Measurements from ENCODE around the gene ROCK2. TPM values are rescaled to one million over a fixed set of nuclear protein-coding genes. Genes with fewer than 3 reads are reported as not detected.

The ROCK2 gene
- total and polyA plus RNA-seq, 4 experiments from 2014 or later = 4.0 to 26.7 (median 21.6) TPM

DNA sequence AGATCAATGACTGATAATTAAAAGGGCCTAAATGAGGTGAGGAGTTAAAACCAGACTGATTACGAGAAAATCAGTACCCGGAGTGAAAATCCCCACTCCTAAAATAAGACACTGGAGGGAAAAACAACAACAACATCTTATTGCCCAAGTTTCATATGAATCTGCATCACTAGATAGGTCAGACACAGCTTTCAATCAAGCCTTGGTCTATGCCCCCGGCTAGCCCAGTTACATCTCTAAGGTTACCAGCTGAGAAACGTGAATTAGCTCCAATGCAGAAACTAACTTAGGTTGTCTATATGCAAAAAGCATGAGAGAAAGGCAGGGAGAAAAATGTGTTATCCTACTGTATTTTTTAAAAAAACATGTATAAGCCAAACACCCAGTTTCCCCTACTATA, 53.7 kb downstream of the ROCK2 start:
- CTCF ChIA-PET (ENCODE audit: partially characterized antibody) = no interaction called here

DNA sequence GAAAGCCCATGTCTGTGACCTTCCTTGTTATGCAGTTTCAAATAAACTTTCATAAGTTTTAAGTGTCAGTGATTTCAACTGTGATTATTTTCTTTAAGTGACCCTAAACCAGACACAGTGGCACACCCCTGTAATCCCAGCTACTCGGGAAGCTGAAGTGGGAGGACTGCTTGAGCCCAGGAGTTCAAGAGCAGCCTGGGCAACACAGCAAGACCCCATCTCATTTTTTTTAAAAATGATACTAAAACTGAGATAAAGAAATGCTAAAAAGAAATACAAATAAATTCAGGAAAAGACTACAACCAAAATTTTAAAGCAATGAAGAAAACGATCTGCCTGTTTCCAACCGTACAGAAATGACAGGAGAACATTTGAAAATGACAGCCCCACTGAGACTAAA, 54.2 kb downstream of the ROCK2 start:
- H3K27ac ChIP-seq (ENCODE audit: low read depth, low read length) = no peak overlapping the region
- peaks cover 13% of the 10 kb centered on the region for H3K4me1 ChIP-seq (ENCODE audit: insufficient read depth, low read length)
- no peaks in the 10 kb centered on the region for H3K27me3 ChIP-seq (ENCODE audit: insufficient read depth, low read length)
- ChIA-PET CTCF (ENCODE audit: partially characterized antibody) (no interaction called here), POLR2A (ENCODE audit: partially characterized antibody) (no interaction called here)
- intact Hi-C loops (cut with micrococcal nuclease) = no loop called here
- Mint-ChIP-seq H3K4me1 (peaks cover 18 to 36% (median 29%) of the 10 kb centered on the region in 4 donors), H3K27ac (no peak overlapping the region), H3K36me3 (peaks cover 11 to 13% of the 10 kb centered on the region in 2 donors), H3K27me3 (no peaks in the 10 kb centered on the region), H3K4me3 (no peak overlapping the region), H3K9me3 (no peaks in the 10 kb centered on the region)
- H3K4me3 ChIP-seq (ENCODE audit: low read length in 2 of 2) = no peak overlapping the region
- no peaks in the 10 kb centered on the region for H3K36me3 ChIP-seq (ENCODE audit: insufficient read depth, low read length)
- DNase-seq = no peak
- H3K9me3 ChIP-seq (ENCODE audit: control insufficient read depth in 1 of 2, low read length in 2 of 2) = no peaks in the 10 kb centered on the region

More for the DNA sequence above, 53.7 kb downstream of the ROCK2 start:
- peaks cover 18 to 36% (median 29%) of the 10 kb centered on the region in 4 donors for H3K4me1 Mint-ChIP-seq
- H3K9me3 ChIP-seq (ENCODE audit: control insufficient read depth in 1 of 2, low read length in 2 of 2) = no peaks in the 10 kb centered on the region
- no peak overlapping the region for H3K27ac Mint-ChIP-seq
- DNase-seq = no peak
- POLR2A ChIA-PET (ENCODE audit: partially characterized antibody) = no interaction called here
- intact Hi-C loops (cut with micrococcal nuclease) = no loop called here
- H3K36me3 ChIP-seq (ENCODE audit: insufficient read depth, low read length) = no peaks in the 10 kb centered on the region
- no peak overlapping the region for H3K4me3 ChIP-seq (ENCODE audit: low read length in 2 of 2)
- H3K9me3 Mint-ChIP-seq = no peaks in the 10 kb centered on the region
- peaks cover 6 to 8% of the 10 kb centered on the region in 2 donors for H3K36me3 Mint-ChIP-seq
- H3K4me3 Mint-ChIP-seq = no peak overlapping the region
- no peaks in the 10 kb centered on the region for H3K27me3 Mint-ChIP-seq
- no peaks in the 10 kb centered on the region for H3K27me3 ChIP-seq (ENCODE audit: insufficient read depth, low read length)
- H3K4me1 ChIP-seq (ENCODE audit: insufficient read depth, low read length) = peaks cover 13% of the 10 kb centered on the region
- H3K27ac ChIP-seq (ENCODE audit: low read depth, low read length) = no peak overlapping the region

DNA sequence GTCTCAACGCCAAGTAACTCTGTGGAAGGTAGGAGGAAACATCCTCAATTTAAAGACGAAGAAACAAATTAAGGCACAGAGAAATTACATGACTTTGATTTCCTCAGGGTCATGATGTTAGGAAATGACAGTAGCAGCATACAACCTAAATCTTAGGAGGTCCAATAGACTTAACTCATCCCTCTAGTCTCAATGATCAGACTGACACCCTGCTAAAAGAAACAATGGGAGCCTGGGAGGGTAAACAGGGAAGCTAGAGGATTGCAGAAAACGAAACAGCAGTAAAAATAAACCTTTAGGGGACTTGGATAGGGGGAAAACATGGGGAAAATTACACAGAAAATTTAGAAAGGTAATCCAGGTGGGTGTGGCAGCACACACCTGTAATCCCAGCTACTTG, 56.0 kb downstream of the ROCK2 start:
- H3K4me1 ChIP-seq (ENCODE audit: insufficient read depth, low read length) = peaks cover 13% of the 10 kb centered on the region
- no peak overlapping the region for H3K27ac ChIP-seq (ENCODE audit: low read depth, low read length)
- Mint-ChIP-seq H3K4me1 (peaks cover 18 to 36% (median 27%) of the 10 kb centered on the region in 4 donors), H3K9me3 (peaks cover 0 to 7% (median 2%) of the 10 kb centered on the region in 8 donors), H3K4me3 (no peak overlapping the region), H3K27ac (peak overlapping the region in 3 of 7 donors; percentile 36 to 80 (median 68)), H3K36me3 (peaks cover 26 to 30% of the 10 kb centered on the region in 2 donors), H3K27me3 (no peaks in the 10 kb centered on the region)
- H3K36me3 ChIP-seq (ENCODE audit: insufficient read depth, low read length) = peaks cover 4% of the 10 kb centered on the region
- H3K27me3 ChIP-seq (ENCODE audit: insufficient read depth, low read length) = no peaks in the 10 kb centered on the region
- no peak for DNase-seq
- no peaks in the 10 kb centered on the region for H3K9me3 ChIP-seq (ENCODE audit: control insufficient read depth in 1 of 2, low read length in 2 of 2)
- ChIA-PET CTCF (ENCODE audit: partially characterized antibody) (no interaction called here), POLR2A (ENCODE audit: partially characterized antibody) (no interaction called here)
- no peak overlapping the region for H3K4me3 ChIP-seq (ENCODE audit: low read length in 2 of 2)
- intact Hi-C loops (cut with micrococcal nuclease) = no loop called here

DNA sequence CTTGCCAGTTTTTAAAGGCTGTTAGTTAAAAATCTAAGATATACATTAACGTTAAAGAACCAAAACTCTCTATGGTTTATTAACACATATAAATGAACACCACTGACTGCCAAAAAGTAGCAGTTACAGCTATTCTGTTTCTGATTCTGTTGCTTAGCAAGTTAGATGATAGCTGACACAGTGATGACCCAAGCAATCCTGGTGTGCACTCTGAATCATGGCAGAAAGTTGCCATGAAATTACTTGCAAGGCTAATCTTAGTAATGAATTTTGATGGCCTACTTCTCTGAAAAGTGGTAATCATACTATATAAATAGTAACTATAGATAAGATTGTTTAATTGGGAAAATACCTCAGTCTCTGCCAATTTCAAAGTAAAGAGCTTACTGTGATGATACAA, 57.7 kb downstream of the ROCK2 start:
- Mint-ChIP-seq H3K27ac (no peak overlapping the region), H3K9me3 (peaks cover 0 to 12% (median 3%) of the 10 kb centered on the region in 8 donors), H3K27me3 (no peaks in the 10 kb centered on the region), H3K4me1 (peaks cover 15 to 23% (median 21%) of the 10 kb centered on the region in 4 donors), H3K36me3 (peaks cover 36 to 42% of the 10 kb centered on the region in 2 donors), H3K4me3 (no peak overlapping the region)
- Histone ChIP-seq H3K4me1 (ENCODE audit: insufficient read depth, low read length) (peaks cover 8% of the 10 kb centered on the region), H3K27ac (ENCODE audit: low read depth, low read length) (no peak overlapping the region), H3K9me3 (ENCODE audit: control insufficient read depth in 1 of 2, low read length in 2 of 2) (no peaks in the 10 kb centered on the region), H3K27me3 (ENCODE audit: insufficient read depth, low read length) (no peaks in the 10 kb centered on the region), H3K4me3 (ENCODE audit: low read length in 2 of 2) (no peak overlapping the region), H3K36me3 (ENCODE audit: insufficient read depth, low read length) (peaks cover 4% of the 10 kb centered on the region)
- ChIA-PET POLR2A (ENCODE audit: partially characterized antibody) (no interaction called here), CTCF (ENCODE audit: partially characterized antibody) (no interaction called here)
- DNase-seq = no peak
- intact Hi-C loops (cut with micrococcal nuclease) = no loop called here

DNA sequence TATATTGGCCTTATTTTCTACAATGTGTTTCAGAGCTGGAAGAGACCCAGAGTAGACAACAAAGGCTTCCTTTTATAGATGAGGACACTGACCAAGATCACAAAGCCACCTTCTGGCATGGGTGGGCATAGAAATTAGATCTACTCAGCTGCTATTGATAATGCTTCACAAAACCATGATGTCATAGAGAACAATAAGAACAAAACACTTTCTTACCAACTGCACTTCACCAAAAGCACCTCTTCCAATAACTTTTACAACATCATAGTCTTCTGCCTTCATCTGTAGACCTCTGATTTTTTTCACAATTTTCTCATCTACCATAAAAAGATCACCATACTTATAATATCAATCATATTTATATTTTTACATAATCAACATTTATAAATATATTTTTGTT, 58.1 kb downstream of the ROCK2 start:
- no peak overlapping the region for H3K4me3 Mint-ChIP-seq
- DNase-seq = no peak
- H3K9me3 Mint-ChIP-seq = peaks cover 0 to 12% (median 3%) of the 10 kb centered on the region in 8 donors
- intact Hi-C loops (cut with micrococcal nuclease) = no loop called here
- Histone ChIP-seq H3K27ac (ENCODE audit: low read depth, low read length) (no peak overlapping the region), H3K4me1 (ENCODE audit: insufficient read depth, low read length) (peaks cover 8% of the 10 kb centered on the region), H3K4me3 (ENCODE audit: low read length in 2 of 2) (no peak overlapping the region), H3K27me3 (ENCODE audit: insufficient read depth, low read length) (no peaks in the 10 kb centered on the region), H3K36me3 (ENCODE audit: insufficient read depth, low read length) (peaks cover 4% of the 10 kb centered on the region), H3K9me3 (ENCODE audit: control insufficient read depth in 1 of 2, low read length in 2 of 2) (no peaks in the 10 kb centered on the region)
- POLR2A ChIA-PET (ENCODE audit: partially characterized antibody) = no interaction called here
- no peaks in the 10 kb centered on the region for H3K27me3 Mint-ChIP-seq
- peak overlapping the region in 1 of 7 donors; percentile 64 for H3K27ac Mint-ChIP-seq
- CTCF ChIA-PET (ENCODE audit: partially characterized antibody) = no interaction called here
- peaks cover 15 to 22% (median 19%) of the 10 kb centered on the region in 4 donors for H3K4me1 Mint-ChIP-seq
- peaks cover 39 to 45% of the 10 kb centered on the region in 2 donors for H3K36me3 Mint-ChIP-seq

DNA sequence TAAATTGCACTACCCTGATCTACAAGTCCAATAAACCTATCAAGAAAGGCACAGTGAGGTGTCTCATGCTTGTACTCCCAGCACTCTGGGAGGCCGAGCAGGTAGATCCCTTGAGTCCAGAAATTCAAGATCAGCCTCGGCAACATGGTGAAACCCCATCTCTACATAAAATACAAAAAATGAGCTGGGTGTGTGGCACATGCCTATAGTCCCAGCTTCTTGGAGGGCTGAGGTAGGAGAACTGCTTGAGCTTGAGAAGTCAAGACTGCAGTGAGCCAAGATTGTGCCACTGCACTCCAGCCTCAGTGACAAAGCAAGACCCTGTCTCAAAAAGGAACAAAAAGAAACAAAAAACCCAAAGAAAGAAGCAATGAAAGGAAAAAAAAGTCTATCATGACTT, 58.9 kb downstream of the ROCK2 start:
- Mint-ChIP-seq H3K9me3 (peaks cover 0 to 12% (median 3%) of the 10 kb centered on the region in 8 donors), H3K27ac (peak overlapping the region in 2 of 7 donors; percentile 31 to 41), H3K4me1 (peaks cover 14 to 22% (median 17%) of the 10 kb centered on the region in 4 donors), H3K36me3 (peaks cover 44 to 49% of the 10 kb centered on the region in 2 donors), H3K4me3 (no peak overlapping the region), H3K27me3 (no peaks in the 10 kb centered on the region)
- Histone ChIP-seq H3K4me1 (ENCODE audit: insufficient read depth, low read length) (peaks cover 8% of the 10 kb centered on the region), H3K36me3 (ENCODE audit: insufficient read depth, low read length) (peaks cover 4% of the 10 kb centered on the region), H3K9me3 (ENCODE audit: control insufficient read depth in 1 of 2, low read length in 2 of 2) (no peaks in the 10 kb centered on the region), H3K27me3 (ENCODE audit: insufficient read depth, low read length) (no peaks in the 10 kb centered on the region), H3K27ac (ENCODE audit: low read depth, low read length) (no peak overlapping the region), H3K4me3 (ENCODE audit: low read length in 2 of 2) (no peak overlapping the region)
- ChIA-PET CTCF (ENCODE audit: partially characterized antibody) (no interaction called here), POLR2A (ENCODE audit: partially characterized antibody) (no interaction called here)
- intact Hi-C loops (cut with micrococcal nuclease) = no loop called here
- no peak for DNase-seq

DNA sequence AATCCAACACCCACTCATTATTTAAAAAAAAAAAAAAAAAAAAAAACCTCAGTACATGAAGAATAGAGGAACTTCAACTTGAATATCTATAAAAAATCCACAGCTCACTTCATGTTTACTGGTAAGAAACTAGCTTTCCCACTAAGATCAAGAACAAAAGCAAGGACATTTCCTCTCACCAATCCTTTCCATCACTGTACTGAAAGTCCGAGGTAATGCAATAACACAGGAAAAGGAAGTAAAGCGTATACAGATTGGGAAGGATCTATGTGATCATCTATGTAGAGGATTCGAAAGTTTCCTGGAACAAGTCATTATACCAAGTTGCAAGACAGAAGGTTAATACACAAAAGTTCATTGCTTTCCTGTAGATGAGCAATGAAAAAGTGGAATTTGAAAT, 63.2 kb downstream of the ROCK2 start:
- H3K4me1 ChIP-seq (ENCODE audit: insufficient read depth, low read length) = no peaks in the 10 kb centered on the region
- H3K36me3 Mint-ChIP-seq = peaks cover 56 to 76% of the 10 kb centered on the region in 2 donors

More for the DNA sequence above, 63.2 kb downstream of the ROCK2 start:
- POLR2A ChIA-PET (ENCODE audit: partially characterized antibody) = no interaction called here
- Mint-ChIP-seq H3K27ac (peak overlapping the region in 1 of 7 donors; percentile 13), H3K4me3 (no peak overlapping the region), H3K4me1 (peaks cover 13 to 27% (median 18%) of the 10 kb centered on the region in 4 donors), H3K9me3 (peaks cover 0 to 12% (median 4%) of the 10 kb centered on the region in 8 donors), H3K27me3 (no peaks in the 10 kb centered on the region)
- no peak for DNase-seq
- Histone ChIP-seq H3K27ac (ENCODE audit: low read depth, low read length) (no peak overlapping the region), H3K4me3 (ENCODE audit: low read length in 2 of 2) (no peak overlapping the region), H3K27me3 (ENCODE audit: insufficient read depth, low read length) (no peaks in the 10 kb centered on the region), H3K9me3 (ENCODE audit: control insufficient read depth in 1 of 2, low read length in 2 of 2) (no peaks in the 10 kb centered on the region), H3K36me3 (ENCODE audit: insufficient read depth, low read length) (peaks cover 4% of the 10 kb centered on the region)
- intact Hi-C loops (cut with micrococcal nuclease) = no loop called here
- CTCF ChIA-PET (ENCODE audit: partially characterized antibody) = interaction anchor here (0.5 kb wide), 1 partner anchor 112 kb away, joined by 3 read pairs; no protein-coding TSS in a partner anchor

Measured in CD4-positive, alpha-beta memory T cell (primary cell).